GM20000 (cell line): ENCODE data around the gene XYLB.

Source experiments
- DNase-seq: peaks from one replicate; pipeline ENCODE4 v3.0.0; 2012; ENCODE audit warnings: low spot score
- CTCF ChIP-seq: IDR thresholded peaks from 2 replicates; pipeline ENCODE4 v1.5.1; 2012; ENCODE audit warnings: mild to moderate bottlenecking, control low read depth; ENCODE audit errors: extremely low read depth, missing control alignments

The XYLB gene

GRCh38 chr3:38343797-38344594, 2.6 kb upstream of the XYLB start:
- no peak for DNase-seq

GRCh38 chr3:38345879-38346586, 552 bp upstream of the XYLB start:
- no peak for TF ChIP-seq CTCF
- DNase-seq, result no peak

More at GRCh38 chr3:38343797-38344594, 2.6 kb upstream of the XYLB start:
- TF ChIP-seq CTCF, result no peak

- DNase-seq, result no peak
- TF ChIP-seq CTCF, result no peak
These were observed 1.0 kb downstream of the XYLB start for GRCh38 chr3:38347421-38348200.

DNA sequence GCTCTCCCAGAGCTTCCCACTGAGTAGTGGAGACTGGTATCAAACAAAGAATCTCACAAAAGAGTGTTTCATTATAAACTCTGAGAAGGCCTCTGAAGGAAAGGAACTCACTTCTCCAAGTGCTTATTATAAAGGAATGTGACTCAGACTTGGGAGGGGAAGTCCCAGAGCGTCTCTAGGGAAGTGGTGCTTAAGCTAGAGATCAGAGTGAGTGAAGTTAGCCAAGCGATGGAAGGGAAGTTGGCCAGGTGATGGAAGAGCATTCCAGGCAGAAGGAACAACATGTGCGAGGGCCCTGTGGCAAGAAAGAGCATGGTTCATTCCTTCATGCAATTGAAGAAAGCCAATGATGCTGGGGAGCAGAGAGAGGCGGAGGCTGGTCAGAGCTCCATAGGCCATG, 2.3 kb downstream of the XYLB start:
- TF ChIP-seq CTCF, result no peak
- no peak for DNase-seq

DNA sequence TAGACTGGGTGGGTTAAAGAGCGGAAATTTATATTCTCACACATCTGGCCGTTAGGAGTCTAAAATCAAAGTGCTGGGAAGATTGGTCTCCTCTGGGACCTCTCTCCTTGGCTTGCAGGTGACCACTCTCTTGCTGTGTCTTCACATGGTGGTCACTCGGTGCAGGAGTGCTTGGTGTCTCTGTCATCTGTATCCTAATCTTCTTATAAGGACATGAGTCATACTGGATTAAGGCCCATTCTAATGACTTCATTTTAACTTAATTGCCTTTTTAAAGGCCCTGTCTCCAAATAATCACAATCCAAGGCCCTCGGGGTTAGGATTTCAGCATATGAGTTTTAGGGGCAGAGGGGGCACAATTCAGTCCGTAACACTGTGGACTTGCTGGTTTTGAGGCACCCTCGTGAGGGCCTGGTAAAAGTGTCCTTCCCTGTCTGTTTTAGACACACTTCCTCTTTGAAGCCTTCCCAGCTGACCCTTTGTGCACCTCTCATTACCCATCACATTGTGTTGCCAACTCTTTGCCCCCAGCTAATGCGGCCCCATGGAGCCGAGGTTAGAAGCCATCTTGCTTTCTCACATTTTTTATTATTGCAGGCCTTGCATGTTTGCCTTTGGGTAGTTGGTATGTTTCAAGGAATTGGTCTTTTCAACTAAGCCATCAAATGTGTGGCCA, 3.2 kb downstream of the XYLB start:
- TF ChIP-seq CTCF, result no peak
- DNase-seq, result no peak

DNA sequence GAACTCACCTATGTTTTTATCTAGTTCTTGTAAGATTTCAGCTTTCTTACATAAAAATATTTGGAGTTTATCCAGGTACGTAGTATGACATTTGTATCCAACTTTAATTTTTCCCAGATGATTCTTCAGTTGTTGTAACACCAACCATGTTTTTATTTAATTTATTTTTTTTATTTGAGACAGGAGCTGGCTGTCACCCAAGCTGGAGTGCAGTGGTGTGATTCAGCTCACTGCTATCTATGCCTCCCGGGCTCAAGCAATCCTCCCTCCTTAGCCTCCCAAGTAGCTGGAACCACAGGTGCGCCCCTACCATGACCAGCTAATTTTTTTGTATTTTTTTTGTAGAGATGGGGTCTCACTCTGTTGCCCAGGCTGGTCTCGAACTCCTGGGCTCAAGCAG, 6.6 kb downstream of the XYLB start:
- TF ChIP-seq CTCF, result no peak
- no peak for DNase-seq
